ENCODE measurements around the gene ZNF214.
"Not testable (repeated sequence)": the region's sequence is repeated elsewhere in the genome, so short reads cannot be mapped to it uniquely, and the experiment has no call there.

ZNF214 gene

GRCh38 chr11:6988506-6988905, 31.6 kb downstream of the ZNF214 start:
- no peak overlapping the region for H3K27ac ChIP-seq
- TF ChIP-seq ZFX (IDR thresholded peaks at IDR 0.05), result no peak
- no peak for TF ChIP-seq CTCF (conservative IDR thresholded peaks at IDR 0.05)

GRCh38 chr11:6986487-6986886, 33.7 kb downstream of the ZNF214 start:
- TF ChIP-seq CTCF (conservative IDR thresholded peaks at IDR 0.05) (no peak), ZFX (IDR thresholded peaks at IDR 0.05) (no peak)
- no peak overlapping the region for H3K27ac ChIP-seq

GRCh38 chr11:6979365-6979764, 40.8 kb downstream of the ZNF214 start:
- TF ChIP-seq CTCF (conservative IDR thresholded peaks at IDR 0.05), result no peak
- TF ChIP-seq ZFX (IDR thresholded peaks at IDR 0.05), result no peak
- no peak overlapping the region for H3K27ac ChIP-seq

GRCh38 chr11:6969854-6970253, 50.3 kb downstream of the ZNF214 start:
- H3K27ac ChIP-seq, result not testable (repeated sequence)

- no peak overlapping the region for H3K27ac ChIP-seq
- no peak for TF ChIP-seq ZFX (IDR thresholded peaks at IDR 0.05)
- no peak for TF ChIP-seq CTCF (conservative IDR thresholded peaks at IDR 0.05)
Observed at GRCh38 chr11:6968816-6969215, 51.3 kb downstream of the ZNF214 start.

GRCh38 chr11:6962673-6963072, 57.5 kb downstream of the ZNF214 start:
- no peak overlapping the region for H3K27ac ChIP-seq
- TF ChIP-seq CTCF (conservative IDR thresholded peaks at IDR 0.05), result no peak
- no peak for TF ChIP-seq ZFX (IDR thresholded peaks at IDR 0.05)

GRCh38 chr11:6962141-6962540, 58.0 kb downstream of the ZNF214 start:
- H3K27ac ChIP-seq, result no peak overlapping the region
- TF ChIP-seq ZFX (IDR thresholded peaks at IDR 0.05) (no peak), CTCF (conservative IDR thresholded peaks at IDR 0.05) (no peak)

- not testable (repeated sequence) for H3K27ac ChIP-seq
Observed at GRCh38 chr11:6954248-6954647, 65.9 kb downstream of the ZNF214 start.

Data from C4-2B (cell line).